LNCaP clone FGC (cell line): ENCODE measurements around the gene TEPSIN.

Experiments used
- DNase-seq: peaks from one replicate; pipeline ENCODE4 v3.0.0-alpha.2; 2011; ENCODE audit warnings: low read depth
- H3K4me3 ChIP-seq: 2 replicates; pipeline ENCODE4 v1.5.1; 2011; ENCODE audit warnings: mild to moderate bottlenecking, low read depth, low read length, control low read depth
- TF ChIP-seq, protein P1 (sequence below): IDR thresholded peaks from 2 replicates; pipeline ENCODE4 v1.5.1; 2012; ENCODE audit warnings: mild to moderate bottlenecking; ENCODE audit not compliant: control insufficient read depth, insufficient read depth; ENCODE audit errors: extremely low read depth

The TEPSIN gene

DNA sequence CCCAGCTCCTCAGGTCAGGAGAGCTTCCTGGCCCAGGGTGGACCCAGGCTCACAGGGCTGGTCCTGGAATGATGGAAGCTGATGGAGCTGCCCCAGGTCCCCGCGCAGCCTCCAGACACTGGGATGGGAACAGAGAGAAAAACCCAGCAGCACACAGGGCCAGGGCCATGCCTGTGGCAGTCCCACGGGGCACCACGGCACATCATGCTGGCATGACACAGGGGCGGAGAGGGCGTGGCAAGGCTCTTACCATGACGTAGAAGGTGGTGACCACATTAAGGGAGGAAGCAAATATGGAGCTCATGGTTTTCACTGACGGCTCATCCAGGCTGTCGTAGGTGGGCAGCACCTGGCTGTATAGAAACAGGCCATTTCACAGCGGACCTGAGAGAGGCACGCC, 37.9 kb upstream of the TEPSIN start:
- no peak overlapping the region for H3K4me3 ChIP-seq
- DNase-seq: no peak
- TF ChIP-seq, protein P1, sequence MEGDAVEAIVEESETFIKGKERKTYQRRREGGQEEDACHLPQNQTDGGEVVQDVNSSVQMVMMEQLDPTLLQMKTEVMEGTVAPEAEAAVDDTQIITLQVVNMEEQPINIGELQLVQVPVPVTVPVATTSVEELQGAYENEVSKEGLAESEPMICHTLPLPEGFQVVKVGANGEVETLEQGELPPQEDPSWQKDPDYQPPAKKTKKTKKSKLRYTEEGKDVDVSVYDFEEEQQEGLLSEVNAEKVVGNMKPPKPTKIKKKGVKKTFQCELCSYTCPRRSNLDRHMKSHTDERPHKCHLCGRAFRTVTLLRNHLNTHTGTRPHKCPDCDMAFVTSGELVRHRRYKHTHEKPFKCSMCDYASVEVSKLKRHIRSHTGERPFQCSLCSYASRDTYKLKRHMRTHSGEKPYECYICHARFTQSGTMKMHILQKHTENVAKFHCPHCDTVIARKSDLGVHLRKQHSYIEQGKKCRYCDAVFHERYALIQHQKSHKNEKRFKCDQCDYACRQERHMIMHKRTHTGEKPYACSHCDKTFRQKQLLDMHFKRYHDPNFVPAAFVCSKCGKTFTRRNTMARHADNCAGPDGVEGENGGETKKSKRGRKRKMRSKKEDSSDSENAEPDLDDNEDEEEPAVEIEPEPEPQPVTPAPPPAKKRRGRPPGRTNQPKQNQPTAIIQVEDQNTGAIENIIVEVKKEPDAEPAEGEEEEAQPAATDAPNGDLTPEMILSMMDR: no peak

DNA sequence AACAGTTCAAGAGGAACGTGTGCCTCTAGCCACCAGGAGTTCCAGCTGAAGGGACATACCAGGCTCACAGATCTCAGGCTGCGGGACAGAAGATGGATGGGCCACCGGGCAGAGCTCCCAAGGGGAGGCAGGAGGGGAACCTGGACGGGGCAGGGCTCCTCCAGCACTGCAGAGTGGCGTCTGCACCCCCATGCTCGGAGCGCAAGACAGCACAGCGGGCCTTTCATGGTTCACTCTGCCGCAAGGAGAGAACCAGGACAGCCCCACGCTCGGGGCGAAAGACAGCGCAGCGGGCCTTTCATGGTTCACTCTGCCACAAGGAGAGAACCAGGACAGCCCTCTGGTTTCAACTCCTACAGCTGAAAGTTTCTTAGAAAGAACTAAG, 35.6 kb upstream of the TEPSIN start:
- TF ChIP-seq, protein P1: no peak
- no peak for DNase-seq
- no peak overlapping the region for H3K4me3 ChIP-seq

DNA sequence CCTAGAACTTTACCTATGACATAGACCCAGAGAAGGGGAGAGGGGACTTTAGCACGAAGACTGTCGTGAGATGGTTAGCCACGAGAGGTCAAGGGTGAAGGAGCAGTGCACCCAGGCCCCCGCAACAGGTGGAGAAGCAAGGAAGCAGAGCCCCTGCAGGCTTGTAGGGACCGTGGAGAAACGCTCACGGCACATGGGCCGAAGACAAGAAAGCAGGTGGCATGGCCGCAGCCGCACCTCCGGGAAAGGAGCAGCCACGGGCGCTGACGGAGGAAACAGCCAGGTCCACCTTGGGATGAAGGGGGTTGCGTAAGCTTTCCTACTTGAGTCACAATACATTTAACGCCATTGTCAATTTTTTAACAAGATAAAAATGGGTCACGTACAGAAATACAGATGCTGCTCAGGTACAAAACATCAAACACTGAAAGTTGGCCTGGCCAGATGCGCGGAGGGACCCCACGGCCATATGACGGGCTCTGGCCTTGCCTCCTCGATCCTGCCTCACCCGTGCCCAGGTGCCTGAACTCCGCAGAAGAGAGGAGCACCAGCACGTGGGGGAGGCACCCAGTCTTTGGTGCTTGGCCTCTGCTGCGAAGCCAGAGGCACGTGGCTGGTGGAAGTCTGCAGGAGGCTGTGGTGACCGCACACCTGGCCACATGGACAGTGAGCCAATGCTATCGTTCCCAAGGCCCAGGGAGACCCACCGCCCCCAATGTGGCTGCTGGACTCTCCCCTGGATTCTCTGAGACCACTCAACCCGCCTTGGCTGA, 35.0 kb upstream of the TEPSIN start:
- TF ChIP-seq, protein P1: no peak
- no peak overlapping the region for H3K4me3 ChIP-seq
- DNase-seq: no peak

DNA sequence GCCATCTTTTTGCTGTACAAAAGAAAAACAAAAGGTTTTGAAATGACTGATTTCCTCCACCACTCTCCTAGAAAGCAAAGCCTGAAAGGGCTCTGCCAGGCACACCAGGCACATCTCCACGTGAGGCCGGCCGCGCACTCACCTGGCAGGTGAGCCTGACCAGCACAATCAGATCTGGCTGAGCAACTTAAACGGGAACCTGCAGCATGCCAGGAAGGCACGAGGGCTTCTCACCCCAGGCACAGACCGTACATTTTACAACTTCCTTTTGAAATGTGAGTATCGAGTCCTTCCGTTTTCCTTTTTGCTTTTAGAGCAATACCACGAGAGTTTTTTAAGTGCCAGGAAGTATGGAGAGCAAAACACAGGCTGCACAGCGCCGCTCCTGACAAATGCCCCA, 33.8 kb upstream of the TEPSIN start:
- peak; percentile 95 for DNase-seq
- no peak overlapping the region for H3K4me3 ChIP-seq
- TF ChIP-seq, protein P1: no peak

DNA sequence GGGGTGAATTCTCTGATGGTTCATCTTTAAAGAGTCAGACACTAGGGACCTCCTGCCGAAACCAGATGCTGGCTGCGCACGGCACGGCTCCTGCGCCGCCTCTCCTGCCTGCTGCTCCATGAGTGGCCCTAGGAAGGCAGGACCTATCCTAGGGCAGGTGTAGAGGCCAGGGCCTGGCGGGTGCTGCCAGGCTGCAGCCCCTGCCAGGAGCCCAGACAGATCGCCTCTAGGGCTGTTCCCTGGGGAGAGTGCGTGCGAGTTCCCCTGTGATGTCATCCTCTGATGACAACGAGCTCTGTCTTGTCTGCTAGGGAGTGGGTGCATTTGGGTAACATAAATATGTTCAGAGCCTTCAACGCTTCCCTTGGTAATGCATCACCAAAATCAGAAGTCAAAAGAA, 32.4 kb upstream of the TEPSIN start:
- TF ChIP-seq, protein P1: no peak
- no peak for DNase-seq
- no peak overlapping the region for H3K4me3 ChIP-seq

DNA sequence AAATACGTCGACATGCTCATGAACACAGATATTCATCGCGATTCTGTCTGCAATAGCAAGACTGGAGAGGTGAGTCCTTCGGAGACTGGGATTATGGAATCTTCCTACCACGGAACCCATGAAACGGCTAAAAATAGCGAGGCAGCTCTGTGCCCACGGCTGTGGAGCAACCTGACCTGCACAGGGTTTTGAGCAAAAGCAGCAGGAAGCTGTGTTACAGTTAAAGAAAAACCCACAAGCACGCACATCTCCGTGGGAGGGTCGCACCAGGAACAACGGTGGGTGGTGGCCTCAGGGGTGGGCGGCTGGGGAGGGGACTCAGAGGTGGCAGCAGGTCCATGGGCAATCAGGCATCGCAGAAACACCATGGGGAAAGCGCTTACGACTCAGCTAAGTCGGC, 31.4 kb upstream of the TEPSIN start:
- no peak for DNase-seq
- H3K4me3 ChIP-seq: no peak overlapping the region
- TF ChIP-seq, protein P1: no peak

DNA sequence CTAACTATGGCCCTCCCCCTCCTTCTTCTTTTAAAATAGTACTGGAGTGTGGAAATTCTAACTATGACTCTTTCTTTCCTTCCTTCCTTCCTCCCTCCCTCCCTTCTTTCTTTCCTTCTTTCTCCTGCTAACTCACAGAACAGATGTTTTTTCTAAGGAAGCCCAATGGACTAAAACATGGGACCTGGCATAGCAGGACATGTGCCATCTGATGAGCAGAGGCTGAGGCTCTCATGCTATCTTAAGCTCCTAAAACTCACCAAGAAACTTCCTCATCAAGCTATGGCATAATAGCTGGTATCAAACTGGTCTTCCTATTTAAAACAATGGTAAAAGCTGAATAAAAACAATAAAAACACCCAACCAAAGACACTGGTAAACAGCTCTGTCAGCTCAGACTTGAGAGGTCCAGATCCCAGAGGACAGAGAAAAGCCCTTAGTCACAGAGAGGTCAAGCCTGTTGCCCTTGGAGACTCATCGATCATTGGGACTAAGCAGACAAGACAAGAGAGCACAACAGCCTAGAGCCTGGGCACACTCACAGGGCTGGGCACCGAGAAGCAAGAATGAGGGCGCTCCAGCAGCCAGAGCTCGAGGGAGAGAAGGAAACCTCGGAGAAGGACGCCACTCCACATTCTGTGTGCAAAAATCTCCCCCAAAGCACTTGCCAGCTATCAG, 28.7 kb upstream of the TEPSIN start:
- no peak for DNase-seq
- no peak overlapping the region for H3K4me3 ChIP-seq
- TF ChIP-seq, protein P1: no peak
